B cell (primary cell): ENCODE data around the gene BTBD10.

ENCODE experiments used
- CTCF ChIP-seq: fragments of 200-600 bp; IDR thresholded peaks from one replicate; pipeline ENCODE4 v1.8.0; 2022; ENCODE audit warnings: antibody characterized with exemption, mild to moderate bottlenecking
- EZH2 ChIP-seq: IDR thresholded peaks from 2 replicates; pipeline ENCODE4 v1.6.1; 2012; ENCODE audit warnings: borderline replicate concordance, low read depth, mild to moderate bottlenecking, moderate library complexity, low read length; ENCODE audit not compliant: insufficient read depth, poor library complexity, severe bottlenecking

GRCh38 chr11:13347901-13348300 lies 115.1 kb downstream of the BTBD10 start:
- TF ChIP-seq CTCF (no peak), EZH2 (no peak)
